GM23248 (cell line): Measurements from ENCODE around the gene VPS13A. TPM values are rescaled to one million over a fixed set of nuclear protein-coding genes. Genes with fewer than 3 reads are reported as not detected.

ENCODE experiments used
- DNase-seq: peaks from one replicate; pipeline ENCODE4 v3.0.0-alpha.2; 2015
- H2AFZ ChIP-seq: fragments of 200-600 bp; sonication (generic); 2 replicates; pipeline ENCODE4 v1.6.1; 2016; ENCODE audit warnings: antibody characterized with exemption
- H3F3A ChIP-seq: fragments of 200-600 bp; sonication (generic); 2 replicates; pipeline ENCODE4 v1.6.1; 2016; ENCODE audit warnings: mild to moderate bottlenecking, antibody characterized with exemption, mixed run types; ENCODE audit not compliant: insufficient read depth
- H3K27ac ChIP-seq: fragments of 200-600 bp; sonication (generic); 2 replicates; pipeline ENCODE4 v1.5.1; 2016; ENCODE audit warnings: mild to moderate bottlenecking
- H3K27me3 ChIP-seq: fragments of 200-600 bp; sonication (generic); replicated peaks from 2 replicates; pipeline ENCODE4 v1.6.1; 2016; ENCODE audit warnings: mild to moderate bottlenecking; ENCODE audit not compliant: insufficient read depth
- H3K36me3 ChIP-seq: fragments of 200-600 bp; sonication (generic); 2 replicates; pipeline ENCODE4 v1.6.1; 2016; ENCODE audit warnings: low read depth, mild to moderate bottlenecking
- H3K4me1 ChIP-seq: fragments of 200-600 bp; sonication (generic); 2 replicates; pipeline ENCODE4 v1.6.1; 2016; ENCODE audit warnings: mild to moderate bottlenecking; ENCODE audit not compliant: insufficient read depth
- H3K4me2 ChIP-seq: fragments of 200-600 bp; sonication (generic); one replicate; pipeline ENCODE4 v1.6.1; 2016; ENCODE audit warnings: mild to moderate bottlenecking; ENCODE audit not compliant: unreplicated experiment
- H3K4me3 ChIP-seq: fragments of 200-600 bp; sonication (generic); 2 replicates; pipeline ENCODE4 v1.5.1; 2016; ENCODE audit warnings: mild to moderate bottlenecking
- H3K79me2 ChIP-seq: fragments of 200-600 bp; sonication (generic); 2 replicates; pipeline ENCODE4 v1.6.1; 2016; ENCODE audit warnings: mild to moderate bottlenecking; ENCODE audit not compliant: insufficient read depth
- H3K9ac ChIP-seq: fragments of 200-600 bp; sonication (generic); 2 replicates; pipeline ENCODE4 v1.6.1; 2016; ENCODE audit warnings: mild to moderate bottlenecking
- H3K9me2 ChIP-seq: fragments of 200-600 bp; sonication (generic); 2 replicates; pipeline ENCODE4 v1.6.1; 2016; ENCODE audit warnings: mixed run types, mild to moderate bottlenecking, moderate library complexity; ENCODE audit not compliant: insufficient read depth
- H3K9me3 ChIP-seq: fragments of 200-600 bp; sonication (generic); one replicate; pipeline ENCODE4 v1.6.1; 2017; ENCODE audit warnings: low read depth
- H4K20me1 ChIP-seq: fragments of 200-600 bp; sonication (generic); 2 replicates; pipeline ENCODE4 v1.6.0; 2016; ENCODE audit not compliant: insufficient read depth
- EZH2 ChIP-seq: fragments of 200-600 bp; sonication (generic); IDR thresholded peaks from 2 replicates; pipeline ENCODE4 v1.6.1; 2018; ENCODE audit warnings: antibody characterized with exemption, mild to moderate bottlenecking; ENCODE audit not compliant: insufficient read depth, poor library complexity, severe bottlenecking
- EZH2phosphoT487 ChIP-seq: fragments of 200-600 bp; sonication (generic); IDR thresholded peaks from 2 replicates; pipeline ENCODE4 v1.6.1; 2018; ENCODE audit warnings: antibody characterized with exemption, moderate library complexity, mild to moderate bottlenecking, low read depth; ENCODE audit not compliant: insufficient read depth
- WGBS, 2 experiments: methylation state at CpG; one replicate each; pipeline ENCODE4 v1.1.6; 2015 to 2017; ENCODE audit warnings: low lambda C conversion rate in 2 of 2, low coverage in 1 of 2; ENCODE audit errors: missing lambda C conversion rate in 2 of 2; 5-methylcytosine and 5-hydroxymethylcytosine counted together
- in situ Hi-C: fragments of 300-500 bp; cut with MboI; formaldehyde crosslinking; loops from 2 replicates; pipeline ENCODE4 v1.15.0; 2020
- polyA plus RNA-seq: library from polyadenylated mRNA; unstranded; fragments of >200 nt; fragmentation: Nextera tagmentation; extraction: Ambion mirVana; gene quantifications from 2 replicates; pipeline ENCODE4 v1.2.1, GENCODE V29; 2016
- total RNA-seq: library from RNA; depleted of rRNA; stranded (reverse); fragments of >200 nt; shearing (Covaris generic); gene quantifications from 2 replicates; pipeline ENCODE4 v1.2.3, GENCODE V29; 2014

The VPS13A gene
- total and polyA plus RNA-seq, 2 experiments from 2014 or later: 8.9 to 15.8 TPM

- Histone ChIP-seq H3F3A (no peaks in the 10 kb centered on the region), H3K9me3 (no peaks in the 10 kb centered on the region), H3K4me3 (no peak overlapping the region), H3K79me2 (no peaks in the 10 kb centered on the region), H3K9ac (no peak overlapping the region), H3K27ac (no peak overlapping the region), H4K20me1 (no peaks in the 10 kb centered on the region), H3K9me2 (no peaks in the 10 kb centered on the region), H3K27me3 (no peaks in the 10 kb centered on the region), H3K4me2 (no peak overlapping the region), H3K4me1 (no peaks in the 10 kb centered on the region), H3K36me3 (no peaks in the 10 kb centered on the region), H2AFZ (no peak overlapping the region)
- no peak for TF ChIP-seq EZH2phosphoT487
- TF ChIP-seq EZH2: no peak
- 97 to 100% methylated on average over 1 of the region's 1 CpG for WGBS, 2 experiments
- DNase-seq: no peak
- in situ Hi-C loops: no loop called here
Observed at GRCh38 chr9:77271023-77271690, 93.8 kb downstream of the VPS13A start.

DNA sequence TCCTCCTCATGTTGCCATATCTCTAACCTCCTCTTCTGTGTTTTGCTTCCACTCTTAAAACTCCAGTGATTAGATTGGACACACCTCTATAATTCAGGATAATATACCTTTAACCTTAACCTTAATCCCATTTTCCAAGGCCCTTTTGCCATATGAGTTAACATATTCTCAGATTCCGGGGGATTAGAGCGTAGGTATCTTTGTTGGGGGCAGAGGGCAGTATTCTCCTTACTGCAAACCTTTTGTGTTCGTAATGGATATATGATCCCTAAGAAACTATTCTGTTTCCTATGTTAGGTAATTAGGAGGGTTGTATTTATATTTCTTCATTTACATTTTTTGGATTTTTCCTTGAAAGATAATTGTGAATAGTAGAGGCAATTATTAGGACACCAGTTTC, 99.5 kb downstream of the VPS13A start:
- Histone ChIP-seq H2AFZ (no peak overlapping the region), H3K27me3 (no peaks in the 10 kb centered on the region), H3K4me3 (no peak overlapping the region), H3K79me2 (no peaks in the 10 kb centered on the region), H3K27ac (no peak overlapping the region), H3K9me2 (no peaks in the 10 kb centered on the region), H3F3A (no peaks in the 10 kb centered on the region), H3K9ac (no peak overlapping the region), H3K36me3 (no peaks in the 10 kb centered on the region), H3K4me1 (no peaks in the 10 kb centered on the region), H3K4me2 (no peak overlapping the region), H4K20me1 (no peaks in the 10 kb centered on the region), H3K9me3 (no peaks in the 10 kb centered on the region)
- in situ Hi-C loops: no loop called here
- TF ChIP-seq EZH2phosphoT487 (no peak), EZH2 (no peak)
- DNase-seq: no peak
- 83 to 86% methylated on average over 3 of the region's 3 CpGs for WGBS, 2 experiments

GRCh38 chr9:77277719-77278118, 100.4 kb downstream of the VPS13A start:
- Histone ChIP-seq H4K20me1 (no peaks in the 10 kb centered on the region), H3K27me3 (no peaks in the 10 kb centered on the region), H3F3A (no peaks in the 10 kb centered on the region), H3K9ac (no peak overlapping the region), H3K4me2 (no peak overlapping the region), H2AFZ (no peak overlapping the region), H3K9me2 (no peaks in the 10 kb centered on the region), H3K79me2 (no peaks in the 10 kb centered on the region), H3K27ac (no peak overlapping the region), H3K4me3 (no peak overlapping the region), H3K9me3 (no peaks in the 10 kb centered on the region), H3K36me3 (no peaks in the 10 kb centered on the region), H3K4me1 (no peaks in the 10 kb centered on the region)
- in situ Hi-C loops: no loop called here
- DNase-seq: no peak
- TF ChIP-seq EZH2: no peak
- no peak for TF ChIP-seq EZH2phosphoT487
- 92 to 95% methylated on average over 3 of the region's 3 CpGs for WGBS, 2 experiments

GRCh38 chr9:77283991-77284390, 106.7 kb downstream of the VPS13A start:
- WGBS, 2 experiments: 97 to 100% methylated on average over 2 of the region's 2 CpGs
- no peak for DNase-seq
- Histone ChIP-seq H3K4me2 (no peak overlapping the region), H2AFZ (no peak overlapping the region), H3K9ac (no peak overlapping the region), H3K4me1 (no peaks in the 10 kb centered on the region), H3K36me3 (no peaks in the 10 kb centered on the region), H3K9me2 (no peaks in the 10 kb centered on the region), H3K4me3 (no peak overlapping the region), H3K27me3 (no peaks in the 10 kb centered on the region), H3K27ac (no peak overlapping the region), H3F3A (no peaks in the 10 kb centered on the region), H4K20me1 (no peaks in the 10 kb centered on the region), H3K79me2 (no peaks in the 10 kb centered on the region), H3K9me3 (no peaks in the 10 kb centered on the region)
- in situ Hi-C loops: no loop called here
- no peak for TF ChIP-seq EZH2phosphoT487
- TF ChIP-seq EZH2: no peak

DNA sequence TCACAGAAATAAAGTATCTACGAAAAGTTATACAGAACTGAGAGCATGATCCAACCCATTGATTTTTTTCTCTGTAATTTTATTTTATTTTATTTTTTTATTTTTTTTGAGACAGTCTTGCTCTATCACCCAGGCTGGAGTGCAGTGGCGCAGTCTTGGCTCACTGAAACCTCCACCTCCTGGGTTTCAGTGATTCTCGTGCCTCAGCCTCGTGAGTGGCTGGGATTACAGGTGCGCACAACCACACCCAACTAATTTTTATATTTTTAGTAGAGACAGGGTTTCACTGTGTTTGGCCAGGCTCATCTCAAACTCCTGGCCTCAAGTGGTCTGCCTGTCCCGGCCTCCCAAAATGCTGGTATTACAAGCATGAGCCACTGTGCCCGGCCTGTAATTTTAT, 107.3 kb downstream of the VPS13A start:
- Histone ChIP-seq H3K36me3 (no peaks in the 10 kb centered on the region), H3K4me3 (no peak overlapping the region), H3K27ac (no peak overlapping the region), H3K27me3 (no peaks in the 10 kb centered on the region), H3K9ac (no peak overlapping the region), H4K20me1 (no peaks in the 10 kb centered on the region), H3K9me2 (no peaks in the 10 kb centered on the region), H3K79me2 (no peaks in the 10 kb centered on the region), H3F3A (no peaks in the 10 kb centered on the region), H3K4me1 (no peaks in the 10 kb centered on the region), H3K4me2 (no peak overlapping the region), H3K9me3 (no peaks in the 10 kb centered on the region), H2AFZ (no peak overlapping the region)
- no peak for DNase-seq
- no peak for TF ChIP-seq EZH2phosphoT487
- TF ChIP-seq EZH2: no peak
- in situ Hi-C loops: no loop called here
- WGBS, 2 experiments: 97% methylated on average over 7 of the region's 7 CpGs
